DND-41 (cell line): ENCODE results near the gene ANO3.

Experiments used
- ATAC-seq: fragments of 200-7000 bp; cut with Tn5 transposase; 3 replicates; pipeline ENCODE4 v1.9.1; 2021; ENCODE audit warnings: low read depth; ENCODE audit not compliant: insufficient read depth
- DNase-seq: peaks from one replicate; pipeline ENCODE4 v3.0.0-alpha.2; 2020
- H2AFZ ChIP-seq: 2 replicates; pipeline ENCODE4 v1.6.0; 2012; ENCODE audit warnings: low read depth, low read length
- H3K27ac ChIP-seq: 2 replicates; pipeline ENCODE4 v1.5.1; 2012; ENCODE audit warnings: low read length, inconsistent platforms
- H3K27me3 ChIP-seq: fragments of 200-600 bp; sonication (generic); 2 replicates; pipeline ENCODE4 v1.6.0; 2012; ENCODE audit warnings: low read length, mild to moderate bottlenecking, inconsistent platforms; ENCODE audit not compliant: insufficient read depth, poor library complexity
- H3K36me3 ChIP-seq: 2 replicates; pipeline ENCODE4 v1.5.1; 2012; ENCODE audit warnings: low read length, inconsistent platforms; ENCODE audit not compliant: insufficient read depth
- H3K4me1 ChIP-seq: 2 replicates; pipeline ENCODE4 v1.5.1; 2012; ENCODE audit warnings: mild to moderate bottlenecking, low read length; ENCODE audit not compliant: insufficient read depth
- H3K4me2 ChIP-seq: 2 replicates; pipeline ENCODE4 v1.6.0; 2012; ENCODE audit warnings: mild to moderate bottlenecking, moderate library complexity, low read length, inconsistent platforms; ENCODE audit not compliant: insufficient read depth
- H3K4me3 ChIP-seq, 2 experiments: fragments of 200-600 bp in 1 of 2; shearing (Covaris generic) in 1 of 2; 2 replicates each; pipeline ENCODE4 v1.5.1; 2012 to 2016; ENCODE audit warnings: inconsistent platforms in 2 of 2, low read length in 2 of 2, mild to moderate bottlenecking in 2 of 2, low read depth in 1 of 2, moderate library complexity in 1 of 2
- H3K79me2 ChIP-seq: 2 replicates; pipeline ENCODE4 v1.6.0; 2012; ENCODE audit warnings: low read length, inconsistent platforms; ENCODE audit not compliant: insufficient read depth
- H3K9ac ChIP-seq: 2 replicates; pipeline ENCODE4 v1.6.0; 2012; ENCODE audit warnings: low read depth, mild to moderate bottlenecking, inconsistent platforms, low read length, moderate library complexity
- H3K9me3 ChIP-seq: 2 replicates; pipeline ENCODE4 v1.5.1; 2012; ENCODE audit warnings: low read length, moderate library complexity, mild to moderate bottlenecking, inconsistent platforms; ENCODE audit not compliant: insufficient read depth, severe bottlenecking
- H4K20me1 ChIP-seq: 2 replicates; pipeline ENCODE4 v1.6.0; 2012; ENCODE audit warnings: low read length; ENCODE audit not compliant: insufficient read depth
- EZH2 ChIP-seq: IDR thresholded peaks from 3 replicates; pipeline ENCODE4 v1.6.1; 2012; ENCODE audit warnings: borderline replicate concordance, low read depth, mild to moderate bottlenecking, moderate library complexity, low read length, inconsistent platforms; ENCODE audit not compliant: severe bottlenecking
- TF ChIP-seq, protein P1 (sequence below): IDR thresholded peaks from 2 replicates; pipeline ENCODE4 v1.5.1; 2012; ENCODE audit warnings: borderline replicate concordance, low read length, moderate library complexity, mild to moderate bottlenecking; ENCODE audit not compliant: poor library complexity, severe bottlenecking; ENCODE audit errors: extremely low read depth

The ANO3 gene

DNA sequence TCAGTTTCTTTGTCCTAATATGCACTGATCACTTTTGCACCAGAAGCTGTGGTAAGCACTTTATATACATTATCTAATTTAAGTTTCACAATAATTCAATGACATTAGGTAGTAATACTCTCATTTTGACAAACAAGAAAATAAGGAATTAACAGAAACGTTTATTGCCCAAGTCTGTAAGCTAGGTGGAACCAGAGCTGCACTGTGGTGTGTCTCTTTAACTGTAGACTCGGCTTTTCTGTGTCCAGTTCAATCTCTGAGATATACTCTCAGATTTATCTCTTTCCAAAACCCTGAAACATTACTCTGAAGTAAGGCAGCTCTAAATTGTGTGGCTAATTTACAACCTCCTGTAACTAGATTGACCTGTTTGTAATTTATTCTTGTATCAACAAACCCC, 139.1 kb downstream of the ANO3 start:
- Histone ChIP-seq H3K27ac (no peak overlapping the region), H3K9me3 (no peaks in the 10 kb centered on the region), H4K20me1 (no peaks in the 10 kb centered on the region), H3K79me2 (no peaks in the 10 kb centered on the region), H3K4me3 (no peak overlapping the region), H3K4me1 (no peaks in the 10 kb centered on the region), H2AFZ (no peak overlapping the region), H3K27me3 (no peaks in the 10 kb centered on the region), H3K9ac (no peak overlapping the region), H3K36me3 (no peaks in the 10 kb centered on the region), H3K4me2 (no peak overlapping the region)
- DNase-seq: no peak
- no peak for ATAC-seq
- TF ChIP-seq, protein P1, sequence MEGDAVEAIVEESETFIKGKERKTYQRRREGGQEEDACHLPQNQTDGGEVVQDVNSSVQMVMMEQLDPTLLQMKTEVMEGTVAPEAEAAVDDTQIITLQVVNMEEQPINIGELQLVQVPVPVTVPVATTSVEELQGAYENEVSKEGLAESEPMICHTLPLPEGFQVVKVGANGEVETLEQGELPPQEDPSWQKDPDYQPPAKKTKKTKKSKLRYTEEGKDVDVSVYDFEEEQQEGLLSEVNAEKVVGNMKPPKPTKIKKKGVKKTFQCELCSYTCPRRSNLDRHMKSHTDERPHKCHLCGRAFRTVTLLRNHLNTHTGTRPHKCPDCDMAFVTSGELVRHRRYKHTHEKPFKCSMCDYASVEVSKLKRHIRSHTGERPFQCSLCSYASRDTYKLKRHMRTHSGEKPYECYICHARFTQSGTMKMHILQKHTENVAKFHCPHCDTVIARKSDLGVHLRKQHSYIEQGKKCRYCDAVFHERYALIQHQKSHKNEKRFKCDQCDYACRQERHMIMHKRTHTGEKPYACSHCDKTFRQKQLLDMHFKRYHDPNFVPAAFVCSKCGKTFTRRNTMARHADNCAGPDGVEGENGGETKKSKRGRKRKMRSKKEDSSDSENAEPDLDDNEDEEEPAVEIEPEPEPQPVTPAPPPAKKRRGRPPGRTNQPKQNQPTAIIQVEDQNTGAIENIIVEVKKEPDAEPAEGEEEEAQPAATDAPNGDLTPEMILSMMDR: no peak
- no peak for TF ChIP-seq EZH2

DNA sequence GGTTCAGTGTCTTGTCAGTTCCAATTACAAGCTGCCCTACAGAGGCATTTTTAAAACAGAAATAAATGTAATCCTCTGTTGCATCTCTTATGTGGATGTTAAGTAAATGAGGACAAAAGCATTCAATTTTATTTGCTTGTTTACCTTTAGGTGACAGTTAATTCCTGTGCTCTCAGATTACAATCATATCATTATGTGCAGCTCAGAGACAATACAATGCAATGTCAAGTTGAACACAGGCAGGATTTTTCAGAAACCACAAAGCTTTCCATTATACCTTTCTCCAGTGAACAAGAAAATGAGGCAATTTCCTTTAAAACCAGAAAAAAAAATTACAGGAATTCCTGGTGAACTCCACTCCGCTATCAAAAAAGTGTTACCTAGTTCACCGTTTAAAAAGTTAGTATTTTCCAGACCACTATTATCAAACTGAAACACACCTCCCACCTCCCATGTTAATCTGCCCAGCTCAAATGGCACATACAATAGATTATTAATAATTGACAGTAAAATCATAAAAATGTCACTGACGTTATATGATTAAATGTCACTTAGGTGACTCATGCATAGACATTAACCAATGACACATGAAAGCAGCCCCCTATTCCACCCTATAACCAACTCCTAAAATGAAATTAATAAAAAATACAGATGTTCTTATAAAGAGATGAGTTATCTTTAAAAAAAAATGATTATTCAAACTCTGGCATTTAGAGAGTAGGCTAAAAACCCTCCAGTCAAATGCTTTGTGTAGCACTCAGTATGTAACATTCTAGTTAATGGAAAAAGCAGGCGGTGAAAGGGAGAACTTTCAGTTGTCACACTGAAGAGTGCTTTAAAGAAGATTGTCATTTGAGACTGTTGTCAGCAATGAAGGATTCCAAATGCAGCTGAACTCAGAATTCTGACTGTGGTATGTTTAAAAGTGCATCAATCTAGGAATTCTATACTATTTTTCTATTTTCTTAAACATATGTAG, 141.6 kb downstream of the ANO3 start:
- H3K9ac ChIP-seq: no peak overlapping the region
- H2AFZ ChIP-seq: no peak overlapping the region
- H4K20me1 ChIP-seq: no peaks in the 10 kb centered on the region
- DNase-seq: no peak
- H3K79me2 ChIP-seq: no peaks in the 10 kb centered on the region
- H3K9me3 ChIP-seq: no peaks in the 10 kb centered on the region
- H3K27me3 ChIP-seq: no peaks in the 10 kb centered on the region
- H3K4me2 ChIP-seq: no peak overlapping the region
- H3K4me1 ChIP-seq: no peaks in the 10 kb centered on the region
- no peak for ATAC-seq
- H3K27ac ChIP-seq: no peak overlapping the region
- no peaks in the 10 kb centered on the region for H3K36me3 ChIP-seq
- no peak overlapping the region for H3K4me3 ChIP-seq
- no peak for TF ChIP-seq EZH2
- TF ChIP-seq, protein P1: no peak

DNA sequence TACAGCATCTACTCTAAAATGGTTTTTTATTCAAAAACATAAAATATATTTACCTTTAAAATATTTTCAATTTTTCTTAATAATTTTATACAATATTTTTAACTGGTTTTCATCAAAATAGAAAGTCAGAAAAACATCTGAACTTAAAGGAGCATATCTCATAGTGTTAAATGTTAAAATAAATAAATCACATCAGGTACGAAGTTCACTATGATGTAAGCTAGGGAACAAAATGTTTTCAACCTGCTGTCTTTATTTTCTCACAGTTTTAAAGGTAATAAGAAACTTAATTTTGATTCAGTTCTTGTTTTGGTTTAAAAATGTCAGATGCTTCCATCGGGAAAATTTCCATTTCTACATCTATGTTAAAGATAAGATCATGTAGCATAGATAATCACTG, 142.5 kb downstream of the ANO3 start:
- H3K27ac ChIP-seq: no peak overlapping the region
- no peaks in the 10 kb centered on the region for H3K79me2 ChIP-seq

More for the DNA sequence above, 142.5 kb downstream of the ANO3 start:
- TF ChIP-seq EZH2: no peak
- TF ChIP-seq, protein P1: no peak
- DNase-seq (no peak), ATAC-seq (no peak)
- Histone ChIP-seq H3K36me3 (no peaks in the 10 kb centered on the region), H4K20me1 (no peaks in the 10 kb centered on the region), H2AFZ (no peak overlapping the region), H3K9me3 (no peaks in the 10 kb centered on the region), H3K4me3 (no peak overlapping the region), H3K4me1 (no peaks in the 10 kb centered on the region), H3K9ac (no peak overlapping the region), H3K27me3 (no peaks in the 10 kb centered on the region), H3K4me2 (no peak overlapping the region)
